HCT116 (cell line): Measurements from ENCODE around the gene KIFAP3. TPM values are rescaled to one million over a fixed set of nuclear protein-coding genes. Genes with fewer than 3 reads are reported as not detected.

Experiments
- ATAC-seq: fragments of 200-7000 bp; cut with Tn5 transposase; 2 replicates; pipeline ENCODE4 v1.9.1; 2020; ENCODE audit warnings: mild to moderate bottlenecking, moderate library complexity
- BruUV-seq: library from RNA; stranded (reverse); fragments of 400-500 nt; replicated peaks from 2 replicates; lab custom pipeline; 2021; lab: Mats Ljungman, UMichigan
- CTCF ChIA-PET: fragments of 300-600 bp; sonication (Branson Sonifier 250); formaldehyde crosslinking; loops from one replicate; lab custom pipeline; 2021; ENCODE audit warnings: antibody characterized with exemption; lab: Charles Lee
- POLR2A ChIA-PET: fragments of 300-600, 350-600 bp; sonication (Branson Sonifier 250); formaldehyde crosslinking; loops from one replicate; lab custom pipeline; 2021; ENCODE audit warnings: antibody characterized with exemption; lab: Charles Lee
- RAD21 ChIA-PET, 2 experiments: fragments of 300-600 bp; sonication (Branson Sonifier 250); formaldehyde crosslinking; loops; one replicate each; lab custom pipeline; 2023; ENCODE audit warnings: low total read pairs in 2 of 2; ENCODE audit not compliant: uncharacterized antibody in 2 of 2, unreplicated experiment in 2 of 2, low non-redundant PET in 1 of 2; lab: Charles Lee
- DNase-seq: peaks from one replicate; pipeline ENCODE4 v3.0.0-alpha.2; 2010; ENCODE audit warnings: low read depth, low spot score
- H2AFZ ChIP-seq: fragments of 200-600 bp; shearing (Covaris generic), sonication (generic); 2 replicates; pipeline ENCODE4 v1.6.1; 2017; ENCODE audit warnings: low read depth, mixed run types, mixed read lengths, antibody characterized with exemption, low read length; ENCODE audit not compliant: poor library complexity, severe bottlenecking
- H3K27ac ChIP-seq: 2 replicates; pipeline ENCODE4 v1.5.1; 2012; ENCODE audit warnings: low read depth, low read length
- H3K27me3 ChIP-seq: fragments of 200-600 bp; sonication (generic); 2 replicates; pipeline ENCODE4 v1.6.1; 2016; ENCODE audit warnings: mixed run types, low read length, mixed read lengths; ENCODE audit not compliant: insufficient read depth
- H3K36me3 ChIP-seq, 2 experiments: fragments of 200-500 bp in 1 of 2; fragments of 200-600 bp in 1 of 2; sonication (Bioruptor generic) in 1 of 2; sonication (generic) in 1 of 2; 2 replicates each; pipeline versions ENCODE4 v1.5.1 to v1.6.1; 2014 to 2016; ENCODE audit warnings: low read length in 2 of 2, inconsistent platforms in 1 of 2, mixed read lengths in 1 of 2, mixed run types in 1 of 2; ENCODE audit not compliant: insufficient read depth in 2 of 2, control insufficient read depth in 1 of 2
- H3K4me1 ChIP-seq, 2 experiments: fragments of 200-600 bp in 1 of 2; sonication (generic) in 1 of 2; 2 replicates each; pipeline versions ENCODE4 v1.5.1 to v1.6.1; 2012 to 2017; ENCODE audit warnings: low read length in 2 of 2, inconsistent platforms in 1 of 2, mild to moderate bottlenecking in 1 of 2, mixed read lengths in 1 of 2, mixed run types in 1 of 2, moderate library complexity in 1 of 2; ENCODE audit not compliant: insufficient read depth in 2 of 2, control insufficient read depth in 1 of 2
- H3K4me2 ChIP-seq: fragments of 200-600 bp; sonication (generic); 2 replicates; pipeline ENCODE4 v1.6.1; 2017; ENCODE audit warnings: mixed run types, low read length, mixed read lengths
- H3K4me3 ChIP-seq, 2 experiments: fragments of 200-600 bp in 1 of 2; sonication (generic) in 1 of 2; replicated peaks in 1 of 2; 2 replicates each; pipeline ENCODE4 v1.5.1; 2011 to 2016; ENCODE audit warnings: low read length in 2 of 2, control low read depth in 1 of 2, low read depth in 1 of 2, mild to moderate bottlenecking in 1 of 2, mixed read lengths in 1 of 2, mixed run types in 1 of 2
- H3K79me2 ChIP-seq: fragments of 200-600 bp; sonication (generic); 2 replicates; pipeline ENCODE4 v1.6.1; 2017; ENCODE audit warnings: mild to moderate bottlenecking, mixed run types, low read length, moderate library complexity, mixed read lengths; ENCODE audit not compliant: insufficient read depth
- H3K9ac ChIP-seq: fragments of 200-600 bp; sonication (generic); 2 replicates; pipeline ENCODE4 v1.6.1; 2016; ENCODE audit warnings: low read length, mixed read lengths
- H3K9me2 ChIP-seq: fragments of 200-600 bp; sonication (generic), shearing (Covaris generic); 2 replicates; pipeline ENCODE4 v1.6.1; 2017; ENCODE audit warnings: mixed run types, mild to moderate bottlenecking, moderate library complexity; ENCODE audit not compliant: insufficient read depth
- H3K9me3 ChIP-seq, 2 experiments: fragments of 200-500 bp in 1 of 2; fragments of 200-600 bp in 1 of 2; sonication (Bioruptor generic) in 1 of 2; sonication (generic) in 1 of 2; 2 replicates each; pipeline ENCODE4 v1.6.1; 2014 to 2017; ENCODE audit warnings: low read length in 2 of 2, mixed read lengths in 2 of 2, inconsistent platforms in 1 of 2, low read depth in 1 of 2, mild to moderate bottlenecking in 1 of 2, mixed run types in 1 of 2, moderate library complexity in 1 of 2; ENCODE audit not compliant: control insufficient read depth in 1 of 2, insufficient read depth in 1 of 2
- H4K20me1 ChIP-seq: fragments of 200-600 bp; sonication (generic), shearing (Covaris generic); 2 replicates; pipeline ENCODE4 v1.6.1; 2017; ENCODE audit warnings: mixed run types, mild to moderate bottlenecking, moderate library complexity; ENCODE audit not compliant: insufficient read depth
- ATF3 ChIP-seq: IDR thresholded peaks from 2 replicates; pipeline ENCODE4 v1.6.1; 2012
- CBX3 ChIP-seq: IDR thresholded peaks from 2 replicates; pipeline ENCODE4 v1.6.1; 2012; ENCODE audit warnings: low read depth
- EGR1 ChIP-seq: IDR thresholded peaks from 2 replicates; pipeline ENCODE4 v1.6.1; 2012; ENCODE audit warnings: low read depth
- EZH2phosphoT487 ChIP-seq: fragments of 200-600 bp; IDR thresholded peaks from 2 replicates; pipeline ENCODE4 v1.6.1; 2018; ENCODE audit warnings: antibody characterized with exemption, borderline replicate concordance
- FOSL1 ChIP-seq: IDR thresholded peaks from 2 replicates; pipeline ENCODE4 v1.6.1; 2012; ENCODE audit warnings: low read depth
- JUND ChIP-seq: IDR thresholded peaks from 2 replicates; pipeline ENCODE4 v1.6.1; 2012
- MAX ChIP-seq: IDR thresholded peaks from 2 replicates; pipeline ENCODE4 v1.6.1; 2012
- POLR2A ChIP-seq: IDR thresholded peaks from 2 replicates; pipeline ENCODE4 v1.7.0; 2011; ENCODE audit warnings: borderline replicate concordance; ENCODE audit not compliant: insufficient read depth, insufficient read length; ENCODE audit errors: extremely low read depth
- POLR2AphosphoS5 ChIP-seq: IDR thresholded peaks from 2 replicates; pipeline ENCODE4 v1.6.1; 2011; ENCODE audit warnings: mild to moderate bottlenecking, low read depth, low read length, moderate library complexity
- RAD21 ChIP-seq: IDR thresholded peaks from 2 replicates; pipeline ENCODE4 v1.6.1; 2012; ENCODE audit warnings: low read depth, mild to moderate bottlenecking
- REST ChIP-seq: IDR thresholded peaks from 2 replicates; pipeline ENCODE4 v1.6.1; 2012; ENCODE audit warnings: low read depth
- SIN3A ChIP-seq: IDR thresholded peaks from 2 replicates; pipeline ENCODE4 v1.6.1; 2012; ENCODE audit warnings: low read depth
- SRF ChIP-seq: IDR thresholded peaks from 2 replicates; pipeline ENCODE4 v1.6.1; 2012; ENCODE audit warnings: low read depth
- YY1 ChIP-seq: IDR thresholded peaks from 2 replicates; pipeline ENCODE4 v1.6.1; 2011; ENCODE audit warnings: low read length, low read depth, moderate library complexity, mild to moderate bottlenecking; ENCODE audit not compliant: insufficient replicate concordance; ENCODE audit errors: extremely low read depth
- ZNF274 ChIP-seq: fragments of 200-500 bp; sonication (Bioruptor generic); IDR thresholded peaks from 2 replicates; pipeline ENCODE4 v1.6.1; 2014; ENCODE audit warnings: mild to moderate bottlenecking, low read depth, low read length, inconsistent platforms
- intact Hi-C: fragments of 100-400 bp; cut with micrococcal nuclease; formaldehyde crosslinking; loops from 2 replicates; pipeline ENCODE4 v1.10.0; 2022
- total RNA-seq: library from RNA; stranded (reverse); gene quantifications from one replicate; pipeline ENCODE4 v1.2.1, GENCODE V29; 2021; ENCODE audit not compliant: unreplicated experiment

KIFAP3 gene
- total RNA-seq, 1 experiment from 2014 or later = 10.8 TPM

- Histone ChIP-seq H2AFZ (no peak overlapping the region), H3K27ac (no peak overlapping the region), H3K9me2 (no peaks in the 10 kb centered on the region)
- TF ChIP-seq CBX3 (no peak), YY1 (no peak), EZH2phosphoT487 (no peak), SRF (no peak), ZNF274 (no peak), EGR1 (no peak), MAX (no peak), RAD21 (no peak), REST (no peak), ATF3 (no peak), POLR2A (no peak), FOSL1 (no peak), SIN3A (no peak), JUND (no peak), POLR2AphosphoS5 (no peak)
- TF ChIP-seq, all 23 proteins: peak for 0
- intact Hi-C loops = no loop called here
- Histone ChIP-seq H3K4me3 (no peak overlapping the region), H3K79me2 (no peaks in the 10 kb centered on the region), H3K4me2 (no peak overlapping the region), H3K27me3 (no peaks in the 10 kb centered on the region), H3K36me3 (no peaks in the 10 kb centered on the region), H3K9me3 (no peaks in the 10 kb centered on the region), H3K4me1 (no peaks in the 10 kb centered on the region), H3K9ac (no peak overlapping the region), H4K20me1 (no peaks in the 10 kb centered on the region)
- RAD21 ChIA-PET = no interaction called here
- POLR2A ChIA-PET = no interaction called here
- no TSS peak for BruUV-seq
- ATAC-seq (no peak), DNase-seq (no peak)
- CTCF ChIA-PET = no interaction called here
Measured at GRCh38 chr1:169951108-169951507, 123.4 kb downstream of the KIFAP3 start.
